Lung (tissue), 12 donors: ENCODE data around the gene TCHP. TPM values are rescaled to one million over a fixed set of nuclear protein-coding genes. Genes with fewer than 3 reads are reported as not detected.
"Not testable (repeated sequence)": the region's sequence is repeated elsewhere in the genome, so short reads cannot be mapped to it uniquely, and the experiment has no call there.

Source experiments
- ATAC-seq: fragments of 200-7000 bp; cut with Tn5 transposase; one replicate; pipeline ENCODE4 v1.9.1; 2020; ENCODE audit warnings: moderate number of reproducible peaks; ENCODE audit not compliant: insufficient read depth, low FRiP score
- DNase-seq, 3 donors: peaks; one replicate each; pipeline ENCODE4 v3.0.0-alpha.2; 2013 to 2017
- H3K27ac ChIP-seq, 2 donors: one replicate each; pipeline ENCODE4 v1.5.1; 2013; ENCODE audit warnings: mild to moderate bottlenecking in 2 of 2, moderate library complexity in 2 of 2, control low read depth in 1 of 2, inconsistent platforms in 1 of 2, low read depth in 1 of 2, low read length in 1 of 2
- H3K27me3 ChIP-seq, 3 donors: one replicate each; pipeline ENCODE4 v1.5.1; 2013; ENCODE audit warnings: low read length in 2 of 3; ENCODE audit not compliant: control insufficient read depth in 3 of 3, insufficient read depth in 3 of 3
- H3K36me3 ChIP-seq, 4 donors: one replicate each; pipeline ENCODE4 v1.5.1; 2013; ENCODE audit warnings: low read length in 4 of 4, mild to moderate bottlenecking in 1 of 4, moderate library complexity in 1 of 4; ENCODE audit not compliant: control insufficient read depth in 4 of 4, insufficient read depth in 4 of 4
- H3K4me1 ChIP-seq, 5 donors: one replicate each; pipeline ENCODE4 v1.5.1; 2013; ENCODE audit warnings: low read length in 5 of 5, mild to moderate bottlenecking in 2 of 5, moderate library complexity in 1 of 5; ENCODE audit not compliant: control insufficient read depth in 5 of 5, insufficient read depth in 5 of 5
- H3K4me3 ChIP-seq: one replicate; pipeline ENCODE4 v1.5.1; 2013; ENCODE audit warnings: mild to moderate bottlenecking, control low read depth, moderate library complexity
- H3K9ac ChIP-seq, 2 donors: one replicate each; pipeline ENCODE4 v1.5.1; 2013; ENCODE audit warnings: low read length in 2 of 2, control low read depth in 1 of 2; ENCODE audit not compliant: insufficient read depth in 1 of 2
- H3K9me3 ChIP-seq, 4 donors: one replicate each; pipeline ENCODE4 v1.5.1; 2013; ENCODE audit warnings: low read length in 3 of 4, mild to moderate bottlenecking in 1 of 4, moderate library complexity in 1 of 4; ENCODE audit not compliant: control insufficient read depth in 4 of 4, insufficient read depth in 3 of 4
- whole genome bisulfite sequencing, 2 donors: extraction: QIAGEN DNeasy Blood & Tissue Kit; methylation state at CpG; one replicate each; pipeline ENCODE4 v1.1.7; 2013; 5-methylcytosine and 5-hydroxymethylcytosine counted together
- polyA plus RNA-seq, 2 donors: library from polyadenylated mRNA; stranded (reverse); fragments of 200-250 nt; gene quantifications; one replicate each; pipeline ENCODE4 v1.2.1, GENCODE V29; 2013
- total RNA-seq, 2 donors: library from RNA; depleted of rRNA in 1 of 2; stranded (reverse); fragments of >200 nt in 1 of 2; gene quantifications; one replicate each; pipeline ENCODE4 v1.2.1, GENCODE V29; 2014 to 2021
- TF ChIP-seq, protein P1 (sequence below): IDR thresholded peaks from 2 replicates; pipeline ENCODE4 v1.5.1; 2012; ENCODE audit warnings: mild to moderate bottlenecking; ENCODE audit errors: control extremely low read depth, extremely low read depth
- donor health status: control.
- donor health status: control.
- donor health status: Bipolar disorder and iron deficiency.
- donor health status: healthy.
- donor health status: DM: yes; HTN: yes; CAD: no.

TCHP gene
- total and polyA plus RNA-seq, 4 donors, result 10.4 to 17.5 (median 12.0) TPM

DNA sequence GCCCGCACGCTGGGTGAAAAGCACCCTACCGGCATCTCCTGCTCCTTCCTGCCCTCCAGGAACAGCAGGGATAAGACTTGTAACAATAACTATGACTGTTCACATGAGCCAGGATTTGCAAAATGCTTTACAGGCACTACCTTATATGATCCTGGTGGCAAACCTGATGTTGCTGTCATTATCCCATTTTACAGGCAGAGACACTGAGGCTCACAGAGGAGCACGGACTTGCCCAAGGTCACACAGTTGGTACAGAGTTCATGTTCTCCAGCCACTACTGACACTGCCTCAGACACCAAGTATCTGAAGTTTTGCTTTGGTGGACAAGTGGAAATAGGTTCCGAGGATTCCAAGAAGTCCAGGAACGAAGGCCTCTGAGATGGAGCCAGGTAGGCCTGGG is 42.4 kb upstream of the TCHP start:
- peaks cover 7 to 46% (median 15%) of the 10 kb centered on the region in 4 donors for H3K36me3 ChIP-seq

DNA sequence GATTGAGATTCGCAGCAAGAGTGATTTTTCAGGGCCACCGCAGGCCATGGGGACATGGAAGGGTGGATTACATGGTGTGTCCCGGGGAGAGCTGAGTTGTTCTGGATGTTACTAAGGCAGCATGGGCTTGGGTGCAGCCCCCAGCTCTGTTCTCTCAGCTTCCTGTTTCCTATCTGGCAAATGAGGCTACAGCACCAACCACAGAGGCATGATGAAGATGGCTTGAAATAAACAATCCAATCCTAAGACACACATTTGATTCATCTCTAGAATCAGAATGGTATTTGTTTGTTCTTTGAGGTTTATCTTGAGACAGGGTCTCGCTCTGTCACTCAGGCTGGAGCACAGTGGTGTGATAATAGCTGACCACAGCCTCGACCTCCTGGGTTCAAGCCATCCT is 41.3 kb upstream of the TCHP start:
- TF ChIP-seq, protein P1, sequence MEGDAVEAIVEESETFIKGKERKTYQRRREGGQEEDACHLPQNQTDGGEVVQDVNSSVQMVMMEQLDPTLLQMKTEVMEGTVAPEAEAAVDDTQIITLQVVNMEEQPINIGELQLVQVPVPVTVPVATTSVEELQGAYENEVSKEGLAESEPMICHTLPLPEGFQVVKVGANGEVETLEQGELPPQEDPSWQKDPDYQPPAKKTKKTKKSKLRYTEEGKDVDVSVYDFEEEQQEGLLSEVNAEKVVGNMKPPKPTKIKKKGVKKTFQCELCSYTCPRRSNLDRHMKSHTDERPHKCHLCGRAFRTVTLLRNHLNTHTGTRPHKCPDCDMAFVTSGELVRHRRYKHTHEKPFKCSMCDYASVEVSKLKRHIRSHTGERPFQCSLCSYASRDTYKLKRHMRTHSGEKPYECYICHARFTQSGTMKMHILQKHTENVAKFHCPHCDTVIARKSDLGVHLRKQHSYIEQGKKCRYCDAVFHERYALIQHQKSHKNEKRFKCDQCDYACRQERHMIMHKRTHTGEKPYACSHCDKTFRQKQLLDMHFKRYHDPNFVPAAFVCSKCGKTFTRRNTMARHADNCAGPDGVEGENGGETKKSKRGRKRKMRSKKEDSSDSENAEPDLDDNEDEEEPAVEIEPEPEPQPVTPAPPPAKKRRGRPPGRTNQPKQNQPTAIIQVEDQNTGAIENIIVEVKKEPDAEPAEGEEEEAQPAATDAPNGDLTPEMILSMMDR, result no peak
- DNase-seq (no peak), ATAC-seq (no peak)
- Histone ChIP-seq H3K9me3 (no peaks in the 10 kb centered on the region), H3K27me3 (no peaks in the 10 kb centered on the region), H3K9ac (no peak overlapping the region), H3K4me1 (peaks cover 0 to 4% (median 0%) of the 10 kb centered on the region in 5 donors), H3K36me3 (peaks cover 4 to 46% (median 13%) of the 10 kb centered on the region in 4 donors), H3K4me3 (no peak overlapping the region), H3K27ac (no peak overlapping the region)
- 86 to 90% methylated on average over 5 of the region's 5 CpGs for WGBS, 2 donors

More for the DNA sequence above, 42.4 kb upstream of the TCHP start:
- Histone ChIP-seq H3K4me1 (no peaks in the 10 kb centered on the region), H3K4me3 (no peak overlapping the region), H3K27ac (no peak overlapping the region), H3K9me3 (no peaks in the 10 kb centered on the region), H3K9ac (no peak overlapping the region), H3K27me3 (no peaks in the 10 kb centered on the region)
- TF ChIP-seq, protein P1, result no peak
- 97 to 99% methylated on average over 6 of the region's 6 CpGs for WGBS, 2 donors
- no peak for ATAC-seq
- no peak for DNase-seq

DNA sequence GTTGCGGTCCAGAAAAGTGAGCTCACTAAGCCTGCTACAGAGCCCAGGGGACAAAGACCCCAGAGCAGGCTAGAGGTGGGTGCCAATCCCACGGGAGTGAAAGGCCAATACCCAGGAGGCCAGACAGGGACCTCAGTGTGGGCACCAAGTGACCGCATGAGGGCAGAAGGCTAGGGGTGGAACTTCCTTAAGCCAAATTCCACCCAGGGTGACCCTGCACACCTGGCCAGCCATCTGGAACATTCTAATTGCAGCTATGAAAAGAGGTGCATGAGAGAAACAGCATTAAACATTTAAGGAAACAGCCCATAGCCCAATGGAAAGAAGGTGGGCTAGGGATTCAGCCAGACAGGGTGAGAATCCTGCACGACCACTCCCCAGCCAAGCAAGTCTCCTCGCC is 39.1 kb upstream of the TCHP start:
- H3K9ac ChIP-seq, result no peak overlapping the region
- WGBS, 2 donors, result 95 to 97% methylated on average over 5 of the region's 5 CpGs
- H3K4me1 ChIP-seq, result peaks cover 2 to 16% (median 11%) of the 10 kb centered on the region in 5 donors
- TF ChIP-seq, protein P1, result no peak
- H3K27ac ChIP-seq, result no peak overlapping the region
- peaks cover 4 to 31% (median 8%) of the 10 kb centered on the region in 4 donors for H3K36me3 ChIP-seq
- H3K4me3 ChIP-seq, result no peak overlapping the region
- no peak for ATAC-seq
- no peak for DNase-seq
- no peaks in the 10 kb centered on the region for H3K9me3 ChIP-seq
- H3K27me3 ChIP-seq, result no peaks in the 10 kb centered on the region

DNA sequence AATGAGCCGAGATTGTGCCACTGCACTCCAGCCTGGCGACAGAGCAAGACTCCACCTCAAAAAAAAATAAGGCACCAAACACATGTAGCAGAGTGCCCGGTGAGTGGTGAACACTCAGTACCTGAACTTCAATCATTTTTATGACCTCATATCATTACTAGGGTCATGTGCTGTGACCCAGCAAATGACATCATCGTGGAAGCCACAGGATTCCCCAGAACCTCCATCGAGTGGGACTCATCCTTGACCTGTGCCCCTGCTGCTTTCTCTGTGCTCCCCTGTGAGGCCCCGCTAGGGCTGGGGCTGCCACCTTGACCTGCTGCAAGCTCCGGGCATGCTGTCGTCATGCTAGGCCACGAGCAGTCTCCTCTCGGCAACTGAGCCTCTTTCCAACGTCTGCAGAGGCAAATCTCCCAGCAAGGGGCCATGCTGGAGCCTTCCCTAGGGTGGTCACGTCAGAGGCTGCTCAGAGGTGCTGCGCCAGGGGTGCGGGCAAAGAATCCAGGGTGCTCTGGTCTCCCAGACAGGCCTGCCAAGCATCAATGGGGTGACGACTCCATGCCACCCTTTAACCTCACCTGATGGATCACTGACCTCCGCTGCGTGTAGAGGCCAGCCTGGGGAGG is 38.3 kb upstream of the TCHP start:
- TF ChIP-seq, protein P1, result no peak
- ATAC-seq, result no peak
- no peak for DNase-seq
- no peak overlapping the region for H3K9ac ChIP-seq
- WGBS, 2 donors, result 85 to 87% methylated on average over 17 of the region's 17 CpGs
- H3K4me3 ChIP-seq, result no peak overlapping the region
- H3K4me1 ChIP-seq, result peaks cover 2 to 16% (median 11%) of the 10 kb centered on the region in 5 donors
- H3K27me3 ChIP-seq, result no peaks in the 10 kb centered on the region
- no peak overlapping the region for H3K27ac ChIP-seq
- H3K36me3 ChIP-seq, result peaks cover 4 to 27% (median 8%) of the 10 kb centered on the region in 4 donors
- H3K9me3 ChIP-seq, result no peaks in the 10 kb centered on the region

DNA sequence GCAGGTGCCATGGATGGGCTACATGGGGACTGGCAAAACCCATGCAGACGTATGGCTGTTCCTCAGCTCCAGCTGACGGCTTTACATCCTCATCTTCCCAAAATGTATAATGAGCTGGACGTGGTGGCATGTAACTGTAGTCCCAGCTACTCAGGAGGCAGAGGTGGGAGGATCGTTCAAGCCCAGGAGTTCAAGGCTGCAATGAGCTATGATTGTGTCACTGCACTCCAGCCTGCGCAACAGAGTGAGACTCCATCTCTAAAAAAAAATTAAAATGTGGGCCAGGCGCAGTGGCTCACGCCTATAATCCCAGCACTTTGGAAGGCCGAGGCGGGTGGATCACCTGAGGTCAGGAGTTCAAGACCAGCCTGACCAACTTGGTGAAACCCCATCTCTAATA is 37.6 kb upstream of the TCHP start:
- H3K27me3 ChIP-seq, H3K4me3 ChIP-seq, H3K9me3 ChIP-seq, DNase-seq, H3K27ac ChIP-seq, H3K9ac ChIP-seq, ATAC-seq: not testable (repeated sequence)
- H3K36me3 ChIP-seq, result peaks cover 0 to 21% (median 4%) of the 10 kb centered on the region in 4 donors
- peaks cover 2 to 16% (median 12%) of the 10 kb centered on the region in 5 donors for H3K4me1 ChIP-seq
- WGBS, 2 donors, result 89 to 92% methylated on average over 9 of the region's 9 CpGs
